ENCODE measurements around the gene NEUROG3.
"Not testable (repeated sequence)": the region's sequence is repeated elsewhere in the genome, so short reads cannot be mapped to it uniquely, and the experiment has no call there.

NEUROG3 gene

GRCh38 chr10:69571618-69572158 is 1.5 kb downstream of the NEUROG3 start:
- no peak for DNase-seq (ENCODE audit: low read depth in 2 of 2)

- DNase-seq (ENCODE audit: low read depth in 2 of 2): no peak
Measured at GRCh38 chr10:69570050-69570816, 3.0 kb downstream of the NEUROG3 start.

- DNase-seq (ENCODE audit: low read depth in 2 of 2): no peak
Measured at GRCh38 chr10:69569396-69569934, 3.8 kb downstream of the NEUROG3 start.

- DNase-seq (ENCODE audit: low read depth in 2 of 2): no peak
Measured at GRCh38 chr10:69568472-69569395, 4.5 kb downstream of the NEUROG3 start.

GRCh38 chr10:69567920-69568319 is 5.3 kb downstream of the NEUROG3 start:
- no peak for DNase-seq (ENCODE audit: low read depth in 2 of 2)

- DNase-seq (ENCODE audit: low read depth in 2 of 2): no peak
Measured at GRCh38 chr10:69562731-69563254, 10.4 kb downstream of the NEUROG3 start.

GRCh38 chr10:69559525-69559924 is 13.7 kb downstream of the NEUROG3 start:
- DNase-seq (ENCODE audit: low read depth in 2 of 2): no peak

- no peak for DNase-seq (ENCODE audit: low read depth in 2 of 2)
Measured at GRCh38 chr10:69558559-69558958, 14.7 kb downstream of the NEUROG3 start.

- no peak for DNase-seq (ENCODE audit: low read depth in 2 of 2)
Measured at GRCh38 chr10:69554611-69555010, 18.6 kb downstream of the NEUROG3 start.

GRCh38 chr10:69553328-69553727 is 19.9 kb downstream of the NEUROG3 start:
- no peak for DNase-seq (ENCODE audit: low read depth in 2 of 2)

GRCh38 chr10:69552268-69552667 is 21.0 kb downstream of the NEUROG3 start:
- no peak for DNase-seq (ENCODE audit: low read depth in 2 of 2)

GRCh38 chr10:69549959-69550358 is 23.3 kb downstream of the NEUROG3 start:
- no peak for DNase-seq (ENCODE audit: low read depth in 2 of 2)

- DNase-seq (ENCODE audit: low read depth in 2 of 2): no peak
Measured at GRCh38 chr10:69541463-69541862, 31.8 kb downstream of the NEUROG3 start.

GRCh38 chr10:69538461-69538860 is 34.8 kb downstream of the NEUROG3 start:
- no peak for DNase-seq (ENCODE audit: low read depth in 2 of 2)

GRCh38 chr10:69537449-69537848 is 35.8 kb downstream of the NEUROG3 start:
- no peak for DNase-seq (ENCODE audit: low read depth in 2 of 2)

- not testable (repeated sequence) for DNase-seq (ENCODE audit: low read depth in 2 of 2)
Measured at GRCh38 chr10:69536521-69536920, 36.7 kb downstream of the NEUROG3 start.

- DNase-seq (ENCODE audit: low read depth in 2 of 2): no peak
Measured at GRCh38 chr10:69533658-69534057, 39.6 kb downstream of the NEUROG3 start.

- DNase-seq (ENCODE audit: low read depth in 2 of 2): no peak
Measured at GRCh38 chr10:69527961-69528360, 45.3 kb downstream of the NEUROG3 start.
